ENCODE measurements around the gene TBXAS1.

TBXAS1 gene

GRCh38 chr7:139974179-139974811 lies 145.2 kb downstream of the TBXAS1 start:
- H3K27ac ChIP-seq = no peak overlapping the region
- TF ChIP-seq, protein P1, sequence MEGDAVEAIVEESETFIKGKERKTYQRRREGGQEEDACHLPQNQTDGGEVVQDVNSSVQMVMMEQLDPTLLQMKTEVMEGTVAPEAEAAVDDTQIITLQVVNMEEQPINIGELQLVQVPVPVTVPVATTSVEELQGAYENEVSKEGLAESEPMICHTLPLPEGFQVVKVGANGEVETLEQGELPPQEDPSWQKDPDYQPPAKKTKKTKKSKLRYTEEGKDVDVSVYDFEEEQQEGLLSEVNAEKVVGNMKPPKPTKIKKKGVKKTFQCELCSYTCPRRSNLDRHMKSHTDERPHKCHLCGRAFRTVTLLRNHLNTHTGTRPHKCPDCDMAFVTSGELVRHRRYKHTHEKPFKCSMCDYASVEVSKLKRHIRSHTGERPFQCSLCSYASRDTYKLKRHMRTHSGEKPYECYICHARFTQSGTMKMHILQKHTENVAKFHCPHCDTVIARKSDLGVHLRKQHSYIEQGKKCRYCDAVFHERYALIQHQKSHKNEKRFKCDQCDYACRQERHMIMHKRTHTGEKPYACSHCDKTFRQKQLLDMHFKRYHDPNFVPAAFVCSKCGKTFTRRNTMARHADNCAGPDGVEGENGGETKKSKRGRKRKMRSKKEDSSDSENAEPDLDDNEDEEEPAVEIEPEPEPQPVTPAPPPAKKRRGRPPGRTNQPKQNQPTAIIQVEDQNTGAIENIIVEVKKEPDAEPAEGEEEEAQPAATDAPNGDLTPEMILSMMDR (conservative IDR thresholded peaks at IDR 0.05) = no peak

DNA sequence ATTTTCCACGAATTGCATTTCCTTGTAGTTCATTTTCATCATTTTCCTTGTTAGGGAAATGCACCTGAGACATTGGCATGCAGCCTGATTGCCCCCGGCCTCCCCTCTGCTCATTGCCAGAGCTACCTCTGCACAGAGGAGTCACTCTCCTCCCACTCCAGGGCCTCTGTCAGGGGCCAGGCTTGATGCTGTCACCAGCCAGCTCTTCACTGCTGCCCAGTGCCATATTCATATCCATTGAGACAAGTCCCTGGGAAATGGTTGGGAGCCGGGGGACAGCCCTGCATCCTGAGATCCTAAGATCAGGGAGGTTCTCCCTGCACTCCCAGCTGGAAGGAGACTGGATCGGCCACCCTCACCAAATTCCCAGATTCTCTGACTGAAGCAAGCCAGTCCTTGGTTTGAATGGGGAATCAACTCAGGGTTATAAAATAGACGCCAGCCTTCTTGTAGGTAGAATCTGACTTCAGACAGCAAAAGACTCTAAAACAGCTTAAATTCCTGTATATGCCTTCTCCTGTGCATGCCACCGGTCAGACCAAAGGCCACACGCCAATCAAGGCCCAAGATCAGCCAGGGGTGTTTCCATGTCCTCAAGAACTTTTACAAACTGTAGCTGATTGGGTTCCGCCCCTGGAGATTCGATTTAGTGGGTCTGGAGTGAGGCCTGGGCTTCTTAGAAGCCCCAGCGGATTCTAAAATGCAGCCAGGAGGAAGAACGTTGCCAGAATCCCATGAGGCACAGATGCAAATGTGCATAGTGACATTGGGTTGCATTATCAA lies 147.2 kb downstream of the TBXAS1 start:
- TF ChIP-seq, protein P1 (conservative IDR thresholded peaks at IDR 0.05) = no peak
- no peak overlapping the region for H3K27ac ChIP-seq

- TF ChIP-seq, protein P1 (conservative IDR thresholded peaks at IDR 0.05) = no peak
- no peak overlapping the region for H3K27ac ChIP-seq
Observed at GRCh38 chr7:139976838-139977656, 148.0 kb downstream of the TBXAS1 start.

GRCh38 chr7:139981511-139981895 lies 152.4 kb downstream of the TBXAS1 start:
- H3K27ac ChIP-seq = no peak overlapping the region
- TF ChIP-seq, protein P1 (conservative IDR thresholded peaks at IDR 0.05) = no peak

DNA sequence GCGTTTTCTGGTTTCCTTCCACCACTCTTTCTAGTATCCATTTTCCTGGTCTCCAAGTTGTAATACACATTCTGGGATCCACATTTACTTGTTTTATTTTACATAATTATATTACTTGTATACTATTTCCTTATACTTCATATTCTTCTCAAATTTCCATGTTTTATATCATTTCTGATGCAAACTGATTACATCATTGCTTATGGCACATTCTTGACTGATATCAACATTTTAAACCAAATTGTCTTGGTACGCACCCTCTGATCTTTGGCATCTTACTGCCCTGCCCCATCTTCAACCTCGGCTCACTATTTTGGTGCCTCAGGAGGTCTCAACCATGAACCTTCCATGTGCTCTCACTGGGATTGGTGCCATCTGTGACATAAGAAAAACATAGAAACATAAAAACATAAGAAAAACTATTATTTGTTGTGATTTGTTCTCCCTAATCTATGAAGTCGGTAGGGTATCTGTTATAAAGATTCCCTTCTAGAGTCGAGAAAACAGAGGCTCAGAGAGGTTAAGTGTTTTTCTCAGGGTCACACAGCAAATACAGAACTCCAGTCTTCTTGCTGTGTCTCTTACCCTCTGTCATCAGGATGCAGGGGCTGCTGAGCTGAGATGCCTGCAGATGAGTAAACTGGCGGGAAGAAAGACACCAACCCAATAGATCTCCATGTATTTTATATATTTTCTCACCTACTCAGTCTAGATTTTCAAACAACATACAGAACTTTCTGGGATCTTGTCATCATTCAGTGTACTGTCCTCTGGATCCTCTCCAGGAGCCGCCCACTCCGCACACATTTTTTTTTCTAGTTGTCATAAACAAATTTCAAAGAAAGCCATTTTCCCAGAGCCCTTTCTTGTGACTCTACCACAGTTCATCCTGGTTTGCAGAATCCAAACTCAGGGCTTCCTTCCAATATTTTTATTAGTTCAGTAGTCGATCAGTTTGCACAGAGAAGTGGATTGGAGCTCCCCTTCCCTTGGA lies 154.2 kb downstream of the TBXAS1 start:
- TF ChIP-seq, protein P1 (conservative IDR thresholded peaks at IDR 0.05) = no peak
- H3K27ac ChIP-seq = no peak overlapping the region

- TF ChIP-seq, protein P1 (conservative IDR thresholded peaks at IDR 0.05) = no peak
- no peak overlapping the region for H3K27ac ChIP-seq
Observed at GRCh38 chr7:139984642-139985539, 155.8 kb downstream of the TBXAS1 start.
